HEK293 (cell line): ENCODE measurements around the gene KSR1.
A peak's percentile ranks its signal among the peaks of the same experiment; 100 is the strongest.

Experiments
- CTCF ChIA-PET: fragments of 350-600 bp; formaldehyde crosslinking; extraction: SDS; loops from one replicate; lab custom pipeline; 2021; ENCODE audit warnings: antibody characterized with exemption; lab: Yijun Ruan, JAX
- POLR2A ChIA-PET: fragments of 300-600 bp; formaldehyde crosslinking; extraction: SDS; loops from one replicate; lab custom pipeline; 2020; ENCODE audit warnings: antibody characterized with exemption, inconsistent platforms; lab: Yijun Ruan, JAX
- H3K27ac ChIP-seq: fragments of 200-500 bp; sonication (Bioruptor generic); 2 replicates; pipeline ENCODE4 v1.5.1; 2014; ENCODE audit warnings: low read depth, low read length, control low read depth, inconsistent platforms; ENCODE audit errors: extremely low read depth
- H3K36me3 ChIP-seq, 2 experiments: fragments of 200-500 bp in 1 of 2; sonication (Bioruptor generic) in 1 of 2; 1 replicate in 1 of 2; 2 replicates in 1 of 2; pipeline ENCODE4 v1.5.1; 2014 to 2017; ENCODE audit warnings: inconsistent platforms in 2 of 2, low read length in 2 of 2; ENCODE audit not compliant: control insufficient read depth in 2 of 2, insufficient read depth in 1 of 2
- H3K4me1 ChIP-seq: fragments of 200-500 bp; sonication (Bioruptor generic); 2 replicates; pipeline ENCODE4 v1.5.1; 2014; ENCODE audit warnings: mild to moderate bottlenecking, low read length, inconsistent platforms; ENCODE audit not compliant: control insufficient read depth, insufficient read depth
- H3K4me3 ChIP-seq: 2 replicates; pipeline ENCODE4 v1.5.1; 2011; ENCODE audit warnings: low read depth, mild to moderate bottlenecking, control low read depth, low read length, moderate library complexity
- H3K9me3 ChIP-seq: fragments of 200-500 bp; sonication (Bioruptor generic); 2 replicates; pipeline ENCODE4 v1.5.1; 2014; ENCODE audit warnings: low read depth, low read length, inconsistent platforms; ENCODE audit not compliant: control insufficient read depth, insufficient read depth
- GFI1B ChIP-seq: fragments of 450-650 bp; formaldehyde crosslinking; IDR thresholded peaks from 2 replicates; pipeline ENCODE4 v1.5.1; 2016; ENCODE audit warnings: missing biosample characterization, missing genetic modification characterization
- GLI4 ChIP-seq: fragments of 450-650 bp; formaldehyde crosslinking; IDR thresholded peaks from 2 replicates; pipeline ENCODE4 v1.5.1; 2016; ENCODE audit warnings: missing biosample characterization, missing genetic modification characterization
- HOXD13 ChIP-seq: sonication (generic); formaldehyde crosslinking; IDR thresholded peaks from 2 replicates; pipeline ENCODE4 v1.8.0; 2022; ENCODE audit warnings: missing genetic modification reagents, borderline replicate concordance
- PRDM6 ChIP-seq: fragments of 450-650 bp; formaldehyde crosslinking; IDR thresholded peaks from 2 replicates; pipeline ENCODE4 v1.5.1; 2017; ENCODE audit warnings: missing biosample characterization, missing genetic modification characterization
- SP2 ChIP-seq: fragments of 450-650 bp; formaldehyde crosslinking; IDR thresholded peaks from 2 replicates; pipeline ENCODE4 v1.5.1; 2016; ENCODE audit warnings: missing biosample characterization, missing genetic modification characterization
- SP3 ChIP-seq: fragments of 450-650 bp; formaldehyde crosslinking; IDR thresholded peaks from 2 replicates; pipeline ENCODE4 v1.5.1; 2016; ENCODE audit warnings: missing biosample characterization, missing genetic modification characterization
- ZBTB17 ChIP-seq: fragments of 450-650 bp; formaldehyde crosslinking; IDR thresholded peaks from 2 replicates; pipeline ENCODE4 v1.5.1; 2016; ENCODE audit warnings: missing biosample characterization, missing genetic modification characterization
- ZBTB49 ChIP-seq: fragments of 450-650 bp; formaldehyde crosslinking; IDR thresholded peaks from 2 replicates; pipeline ENCODE4 v1.5.1; 2016; ENCODE audit warnings: missing biosample characterization, missing genetic modification characterization, low read depth
- ZFP3 ChIP-seq: fragments of 450-650 bp; formaldehyde crosslinking; IDR thresholded peaks from 2 replicates; pipeline ENCODE4 v1.5.1; 2016; ENCODE audit warnings: low read depth, missing biosample characterization, missing genetic modification characterization
- ZIC2 ChIP-seq: fragments of 450-650 bp; formaldehyde crosslinking; IDR thresholded peaks from 2 replicates; pipeline ENCODE4 v1.5.1; 2016; ENCODE audit warnings: missing biosample characterization, missing genetic modification characterization
- ZNF2 ChIP-seq: fragments of 450-650 bp; formaldehyde crosslinking; IDR thresholded peaks from 2 replicates; pipeline ENCODE4 v1.5.1; 2016; ENCODE audit warnings: missing biosample characterization, missing genetic modification characterization
- ZNF223 ChIP-seq: fragments of 450-650 bp; formaldehyde crosslinking; IDR thresholded peaks from 2 replicates; pipeline ENCODE4 v1.5.1; 2016; ENCODE audit warnings: missing biosample characterization, missing genetic modification characterization
- ZNF23 ChIP-seq: fragments of 450-650 bp; formaldehyde crosslinking; IDR thresholded peaks from 2 replicates; pipeline ENCODE4 v1.5.1; 2016; ENCODE audit warnings: missing biosample characterization, missing genetic modification characterization, borderline replicate concordance
- ZNF37A ChIP-seq: fragments of 450-650 bp; IDR thresholded peaks from 2 replicates; pipeline ENCODE4 v1.5.1; 2018; ENCODE audit warnings: missing biosample characterization, missing genetic modification characterization
- ZNF391 ChIP-seq: fragments of 450-650 bp; formaldehyde crosslinking; IDR thresholded peaks from 2 replicates; pipeline ENCODE4 v1.5.1; 2016; ENCODE audit warnings: low read depth, missing biosample characterization, missing genetic modification characterization, borderline replicate concordance
- ZNF416 ChIP-seq: fragments of 450-650 bp; formaldehyde crosslinking; IDR thresholded peaks from 2 replicates; pipeline ENCODE4 v1.5.1; 2016; ENCODE audit warnings: missing biosample characterization, missing genetic modification characterization
- ZNF426 ChIP-seq: fragments of 450-650 bp; formaldehyde crosslinking; IDR thresholded peaks from 2 replicates; pipeline ENCODE4 v1.5.1; 2017; ENCODE audit warnings: missing biosample characterization, missing genetic modification characterization, mild to moderate bottlenecking, inconsistent platforms, moderate library complexity
- ZNF510 ChIP-seq: fragments of 450-650 bp; formaldehyde crosslinking; IDR thresholded peaks from 2 replicates; pipeline ENCODE4 v1.5.1; 2018; ENCODE audit warnings: mild to moderate bottlenecking, missing genetic modification characterization, missing biosample characterization; ENCODE audit not compliant: insufficient replicate concordance
- ZNF518A ChIP-seq: fragments of 450-650 bp; formaldehyde crosslinking; conservative IDR thresholded peaks from 2 replicates; pipeline ENCODE4 v1.5.1; 2016; ENCODE audit warnings: low read depth, missing biosample characterization, missing genetic modification characterization
- ZNF530 ChIP-seq: fragments of 450-650 bp; formaldehyde crosslinking; IDR thresholded peaks from 2 replicates; pipeline ENCODE4 v1.5.1; 2016; ENCODE audit warnings: low read depth, missing biosample characterization, missing genetic modification characterization
- ZNF792 ChIP-seq: fragments of 450-650 bp; formaldehyde crosslinking; IDR thresholded peaks from 2 replicates; pipeline ENCODE4 v1.5.1; 2016; ENCODE audit warnings: missing biosample characterization, missing genetic modification characterization
- ZSCAN16 ChIP-seq: fragments of 450-650 bp; formaldehyde crosslinking; IDR thresholded peaks from 2 replicates; pipeline ENCODE4 v1.5.1; 2016; ENCODE audit warnings: missing biosample characterization, missing genetic modification characterization

KSR1 gene

GRCh38 chr17:27590864-27591263 lies 134.6 kb downstream of the KSR1 start:
- H3K4me1 ChIP-seq: no peaks in the 10 kb centered on the region

GRCh38 chr17:27591986-27592385 lies 135.7 kb downstream of the KSR1 start:
- Histone ChIP-seq H3K4me3 (no peak overlapping the region), H3K36me3 (peaks cover 0 to 58% of the 10 kb centered on the region in 2 experiments; a peak in 1 of 3 replicates), H3K9me3 (no peaks in the 10 kb centered on the region), H3K4me1 (no peaks in the 10 kb centered on the region), H3K27ac (no peak overlapping the region)
- ChIA-PET POLR2A (no interaction called here), CTCF (interaction anchor here (1.0 to 4.3 kb wide), 4 partner anchors 11 to 355 kb away, joined by 3 to 28 read pairs (median 8); partner anchors contain the start of gene KSR1)
- no peak for TF ChIP-seq ZNF391 (tag by site-specific recombination)
- no peak for TF ChIP-seq ZNF518A (tag by site-specific recombination)
- TF ChIP-seq ZNF2 (tag by site-specific recombination): no peak
- no peak for TF ChIP-seq ZNF530 (tag by site-specific recombination)
- TF ChIP-seq ZBTB17 (tag by site-specific recombination): no peak
- no peak for TF ChIP-seq ZBTB49 (tag by site-specific recombination)
- no peak for TF ChIP-seq GFI1B (tag by site-specific recombination)
- TF ChIP-seq, all 188 proteins: peak for 0

More at GRCh38 chr17:27590864-27591263, 134.6 kb downstream of the KSR1 start:
- Histone ChIP-seq H3K36me3 (peaks cover 0 to 56% of the 10 kb centered on the region in 2 experiments; a peak in 1 of 3 replicates), H3K9me3 (no peaks in the 10 kb centered on the region), H3K27ac (no peak overlapping the region)
- CTCF ChIA-PET: interaction anchor here (2.0 to 5.2 kb wide), 3 partner anchors 9 to 12 kb away, joined by 6 to 38 read pairs (median 28); no protein-coding TSS in a partner anchor
- TF ChIP-seq ZNF37A (tag by site-specific recombination) (no peak), ZFP3 (tag by site-specific recombination) (peak; percentile 68)
- TF ChIP-seq, all 188 proteins: peak for 1
- no peak overlapping the region for H3K4me3 ChIP-seq
- POLR2A ChIA-PET: interaction anchor here (1.1 kb wide), 1 partner anchor 295 kb away, joined by 3 read pairs; no protein-coding TSS in a partner anchor

- CTCF ChIA-PET: interaction anchor here (0.5 to 4.3 kb wide), 8 partner anchors 9 to 357 kb away, joined by 3 to 28 read pairs (median 3); no protein-coding TSS in a partner anchor
- TF ChIP-seq ZNF426 (tag by site-specific recombination): no peak
- no peak for TF ChIP-seq ZNF416 (tag by site-specific recombination)
- no peak for TF ChIP-seq ZNF23 (tag by site-specific recombination)
- no peak for TF ChIP-seq PRDM6 (tag by site-specific recombination)
- TF ChIP-seq ZSCAN16: no peak
- TF ChIP-seq ZNF792 (tag by site-specific recombination): no peak
- TF ChIP-seq GLI4 (tag by site-specific recombination): no peak
- no peak for TF ChIP-seq SP3 (tag by site-specific recombination)
- TF ChIP-seq SP2 (tag by site-specific recombination): no peak
- no peak for TF ChIP-seq ZNF223
- no peak for TF ChIP-seq ZIC2 (tag by site-specific recombination)
- no peak for TF ChIP-seq ZNF510
- TF ChIP-seq HOXD13 (CRISPR knock-in tag): no peak
Measured at GRCh38 chr17:27593232-27593856, 137.1 kb downstream of the KSR1 start.

More at GRCh38 chr17:27593232-27593856, 137.1 kb downstream of the KSR1 start:
- no peaks in the 10 kb centered on the region for H3K4me1 ChIP-seq
- H3K36me3 ChIP-seq: peaks cover 0 to 61% of the 10 kb centered on the region in 2 experiments; a peak in 1 of 3 replicates
- H3K9me3 ChIP-seq: no peaks in the 10 kb centered on the region
- H3K27ac ChIP-seq: no peak overlapping the region
- no peak overlapping the region for H3K4me3 ChIP-seq
- POLR2A ChIA-PET: no interaction called here
